Measurements from ENCODE around the gene SLC6A9.

Gene SLC6A9

GRCh38 chr1:43960798-43961197, 70.5 kb downstream of the SLC6A9 start:
- no peak for TF ChIP-seq CTCF (IDR thresholded peaks at IDR 0.05; ENCODE audit: low read depth, low read length)
- DNase-seq (ENCODE audit: low read depth in 2 of 2): no peak
- H3K4me3 ChIP-seq (replicated peaks in 1 of 2; ENCODE audit: low read depth in 2 of 2, low read length in 2 of 2): no peak overlapping the region

- no peak for DNase-seq (ENCODE audit: low read depth in 2 of 2)
- no peak for TF ChIP-seq CTCF (IDR thresholded peaks at IDR 0.05; ENCODE audit: low read depth, low read length)
- no peak overlapping the region for H3K4me3 ChIP-seq (replicated peaks in 1 of 2; ENCODE audit: low read depth in 2 of 2, low read length in 2 of 2)
These were observed 72.7 kb downstream of the SLC6A9 start for GRCh38 chr1:43958351-43959255.

- TF ChIP-seq CTCF (IDR thresholded peaks at IDR 0.05; ENCODE audit: low read depth, low read length): no peak
- no peak overlapping the region for H3K4me3 ChIP-seq (replicated peaks in 1 of 2; ENCODE audit: low read depth in 2 of 2, low read length in 2 of 2)
- DNase-seq (ENCODE audit: low read depth in 2 of 2): no peak
These were observed 73.7 kb downstream of the SLC6A9 start for GRCh38 chr1:43957407-43958040.

GRCh38 chr1:43956234-43956633, 75.0 kb downstream of the SLC6A9 start:
- no peak for DNase-seq (ENCODE audit: low read depth in 2 of 2)
- no peak for TF ChIP-seq CTCF (IDR thresholded peaks at IDR 0.05; ENCODE audit: low read depth, low read length)
- no peak overlapping the region for H3K4me3 ChIP-seq (replicated peaks in 1 of 2; ENCODE audit: low read depth in 2 of 2, low read length in 2 of 2)

GRCh38 chr1:43954036-43954435, 77.2 kb downstream of the SLC6A9 start:
- no peak for DNase-seq (ENCODE audit: low read depth in 2 of 2)
- no peak for TF ChIP-seq CTCF (IDR thresholded peaks at IDR 0.05; ENCODE audit: low read depth, low read length)
- H3K4me3 ChIP-seq (replicated peaks in 1 of 2; ENCODE audit: low read depth in 2 of 2, low read length in 2 of 2): no peak overlapping the region

GRCh38 chr1:43953361-43953760, 77.9 kb downstream of the SLC6A9 start:
- no peak for TF ChIP-seq CTCF (IDR thresholded peaks at IDR 0.05; ENCODE audit: low read depth, low read length)
- DNase-seq (ENCODE audit: low read depth in 2 of 2): no peak
- H3K4me3 ChIP-seq (replicated peaks in 1 of 2; ENCODE audit: low read depth in 2 of 2, low read length in 2 of 2): no peak overlapping the region

Measured in cardiac fibroblast (primary cell).